HCT116 (cell line): ENCODE results near the gene SLC25A19. TPM values are rescaled to one million over a fixed set of nuclear protein-coding genes. Genes with fewer than 3 reads are reported as not detected.
"Not testable (repeated sequence)": the region's sequence is repeated elsewhere in the genome, so short reads cannot be mapped to it uniquely, and the experiment has no call there.

ENCODE experiments used
- ATAC-seq: fragments of 200-7000 bp; cut with Tn5 transposase; 2 replicates; pipeline ENCODE4 v1.9.1; 2020; ENCODE audit warnings: mild to moderate bottlenecking, moderate library complexity
- BruUV-seq: library from RNA; stranded (reverse); fragments of 400-500 nt; replicated peaks from 2 replicates; lab custom pipeline; 2021; lab: Mats Ljungman, UMichigan
- CTCF ChIA-PET: fragments of 300-600 bp; sonication (Branson Sonifier 250); formaldehyde crosslinking; loops from one replicate; lab custom pipeline; 2021; ENCODE audit warnings: antibody characterized with exemption; lab: Charles Lee
- POLR2A ChIA-PET: fragments of 300-600, 350-600 bp; sonication (Branson Sonifier 250); formaldehyde crosslinking; loops from one replicate; lab custom pipeline; 2021; ENCODE audit warnings: antibody characterized with exemption; lab: Charles Lee
- RAD21 ChIA-PET, 2 experiments: fragments of 300-600 bp; sonication (Branson Sonifier 250); formaldehyde crosslinking; loops; one replicate each; lab custom pipeline; 2023; ENCODE audit warnings: low total read pairs in 2 of 2; ENCODE audit not compliant: uncharacterized antibody in 2 of 2, unreplicated experiment in 2 of 2, low non-redundant PET in 1 of 2; lab: Charles Lee
- DNase-seq: peaks from one replicate; pipeline ENCODE4 v3.0.0-alpha.2; 2010; ENCODE audit warnings: low read depth, low spot score
- H2AFZ ChIP-seq: fragments of 200-600 bp; shearing (Covaris generic), sonication (generic); 2 replicates; pipeline ENCODE4 v1.6.1; 2017; ENCODE audit warnings: low read depth, mixed run types, mixed read lengths, antibody characterized with exemption, low read length; ENCODE audit not compliant: poor library complexity, severe bottlenecking
- H3K27ac ChIP-seq: 2 replicates; pipeline ENCODE4 v1.5.1; 2012; ENCODE audit warnings: low read depth, low read length
- H3K27me3 ChIP-seq: fragments of 200-600 bp; sonication (generic); 2 replicates; pipeline ENCODE4 v1.6.1; 2016; ENCODE audit warnings: mixed run types, low read length, mixed read lengths; ENCODE audit not compliant: insufficient read depth
- H3K36me3 ChIP-seq, 2 experiments: fragments of 200-500 bp in 1 of 2; fragments of 200-600 bp in 1 of 2; sonication (Bioruptor generic) in 1 of 2; sonication (generic) in 1 of 2; 2 replicates each; pipeline versions ENCODE4 v1.5.1 to v1.6.1; 2014 to 2016; ENCODE audit warnings: low read length in 2 of 2, inconsistent platforms in 1 of 2, mixed read lengths in 1 of 2, mixed run types in 1 of 2; ENCODE audit not compliant: insufficient read depth in 2 of 2, control insufficient read depth in 1 of 2
- H3K4me1 ChIP-seq, 2 experiments: fragments of 200-600 bp in 1 of 2; sonication (generic) in 1 of 2; 2 replicates each; pipeline versions ENCODE4 v1.5.1 to v1.6.1; 2012 to 2017; ENCODE audit warnings: low read length in 2 of 2, inconsistent platforms in 1 of 2, mild to moderate bottlenecking in 1 of 2, mixed read lengths in 1 of 2, mixed run types in 1 of 2, moderate library complexity in 1 of 2; ENCODE audit not compliant: insufficient read depth in 2 of 2, control insufficient read depth in 1 of 2
- H3K4me2 ChIP-seq: fragments of 200-600 bp; sonication (generic); 2 replicates; pipeline ENCODE4 v1.6.1; 2017; ENCODE audit warnings: mixed run types, low read length, mixed read lengths
- H3K4me3 ChIP-seq, 2 experiments: fragments of 200-600 bp in 1 of 2; sonication (generic) in 1 of 2; replicated peaks in 1 of 2; 2 replicates each; pipeline ENCODE4 v1.5.1; 2011 to 2016; ENCODE audit warnings: low read length in 2 of 2, control low read depth in 1 of 2, low read depth in 1 of 2, mild to moderate bottlenecking in 1 of 2, mixed read lengths in 1 of 2, mixed run types in 1 of 2
- H3K79me2 ChIP-seq: fragments of 200-600 bp; sonication (generic); 2 replicates; pipeline ENCODE4 v1.6.1; 2017; ENCODE audit warnings: mild to moderate bottlenecking, mixed run types, low read length, moderate library complexity, mixed read lengths; ENCODE audit not compliant: insufficient read depth
- H3K9ac ChIP-seq: fragments of 200-600 bp; sonication (generic); 2 replicates; pipeline ENCODE4 v1.6.1; 2016; ENCODE audit warnings: low read length, mixed read lengths
- H3K9me2 ChIP-seq: fragments of 200-600 bp; sonication (generic), shearing (Covaris generic); 2 replicates; pipeline ENCODE4 v1.6.1; 2017; ENCODE audit warnings: mixed run types, mild to moderate bottlenecking, moderate library complexity; ENCODE audit not compliant: insufficient read depth
- H3K9me3 ChIP-seq, 2 experiments: fragments of 200-500 bp in 1 of 2; fragments of 200-600 bp in 1 of 2; sonication (Bioruptor generic) in 1 of 2; sonication (generic) in 1 of 2; 2 replicates each; pipeline ENCODE4 v1.6.1; 2014 to 2017; ENCODE audit warnings: low read length in 2 of 2, mixed read lengths in 2 of 2, inconsistent platforms in 1 of 2, low read depth in 1 of 2, mild to moderate bottlenecking in 1 of 2, mixed run types in 1 of 2, moderate library complexity in 1 of 2; ENCODE audit not compliant: control insufficient read depth in 1 of 2, insufficient read depth in 1 of 2
- H4K20me1 ChIP-seq: fragments of 200-600 bp; sonication (generic), shearing (Covaris generic); 2 replicates; pipeline ENCODE4 v1.6.1; 2017; ENCODE audit warnings: mixed run types, mild to moderate bottlenecking, moderate library complexity; ENCODE audit not compliant: insufficient read depth
- intact Hi-C: fragments of 100-400 bp; cut with micrococcal nuclease; formaldehyde crosslinking; loops from 2 replicates; pipeline ENCODE4 v1.10.0; 2022
- total RNA-seq: library from RNA; stranded (reverse); gene quantifications from one replicate; pipeline ENCODE4 v1.2.1, GENCODE V29; 2021; ENCODE audit not compliant: unreplicated experiment

The SLC25A19 gene
- total RNA-seq, 1 experiment from 2014 or later, result 38.7 TPM

GRCh38 chr17:75257228-75257627 is 32.0 kb downstream of the SLC25A19 start:
- H4K20me1 ChIP-seq, H3K4me2 ChIP-seq, H3K4me3 ChIP-seq, RAD21 ChIA-PET, intact Hi-C loops, POLR2A ChIA-PET, H3K9me3 ChIP-seq, H3K36me3 ChIP-seq, H3K9ac ChIP-seq, H3K9me2 ChIP-seq, H2AFZ ChIP-seq, H3K27me3 ChIP-seq, CTCF ChIA-PET, H3K27ac ChIP-seq, ATAC-seq, BruUV-seq, DNase-seq: not testable (repeated sequence)
- H3K79me2 ChIP-seq, result peaks cover 47% of the 10 kb centered on the region
- H3K4me1 ChIP-seq, result peaks cover 9 to 17% of the 10 kb centered on the region in 2 experiments

- intact Hi-C loops, H3K27ac ChIP-seq, DNase-seq, H2AFZ ChIP-seq, H3K4me2 ChIP-seq, ATAC-seq, H3K9ac ChIP-seq, RAD21 ChIA-PET, H3K9me3 ChIP-seq, H3K27me3 ChIP-seq, CTCF ChIA-PET, H3K36me3 ChIP-seq, H3K4me3 ChIP-seq, BruUV-seq, H4K20me1 ChIP-seq, POLR2A ChIA-PET, H3K9me2 ChIP-seq: not testable (repeated sequence)
- Histone ChIP-seq H3K79me2 (peaks cover 49% of the 10 kb centered on the region), H3K4me1 (peaks cover 9 to 28% of the 10 kb centered on the region in 2 experiments)
These were observed 33.1 kb downstream of the SLC25A19 start for GRCh38 chr17:75255954-75256698.
